Left forelimb (tissue), 1 donor: ENCODE results near the gene PSMA6.
"Not testable (repeated sequence)": the region's sequence is repeated elsewhere in the genome, so short reads cannot be mapped to it uniquely, and the experiment has no call there.

Source experiments
- DNase-seq: peaks from one replicate; pipeline ENCODE4 v3.0.0-alpha.2; 2018; ENCODE audit warnings: low spot score

Gene PSMA6

DNA sequence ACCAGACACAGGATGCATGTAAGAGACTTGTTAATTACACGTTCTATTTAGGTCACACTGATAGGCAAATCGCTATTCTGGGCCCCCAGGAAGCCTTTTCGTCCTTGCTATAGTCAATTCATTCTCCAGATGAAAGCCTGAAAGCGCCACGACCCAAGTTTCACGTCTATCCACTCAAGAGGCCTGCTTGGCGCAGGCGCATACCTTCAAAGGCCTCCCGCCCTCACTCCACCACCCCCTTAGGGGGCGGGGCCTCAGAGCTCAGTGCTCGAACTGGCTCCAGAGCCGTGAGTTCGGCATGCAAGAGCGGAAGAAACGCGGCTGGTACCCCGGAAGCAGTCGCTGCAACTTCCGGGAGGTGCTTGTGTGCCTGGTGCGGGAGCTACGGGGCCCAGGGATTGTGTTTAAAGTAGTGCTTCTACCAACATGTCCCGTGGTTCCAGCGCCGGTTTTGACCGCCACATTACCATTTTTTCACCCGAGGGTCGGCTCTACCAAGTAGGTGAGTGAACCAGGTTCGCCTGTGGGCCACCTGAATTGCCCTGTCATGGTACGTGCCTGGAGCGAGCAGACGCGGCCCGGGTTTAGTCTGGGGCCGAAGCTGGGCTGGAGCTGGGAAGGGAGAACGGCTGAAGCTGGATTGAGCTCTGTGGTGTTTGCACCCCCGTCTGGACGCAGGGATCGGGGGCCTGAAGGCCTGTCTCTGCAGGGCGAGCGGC lies at the start of gene PSMA6:
Gene PSMA6 (plus strand): TSS at position 332 of the 719 bp plus-strand sequence. CDS start 95 bp downstream, at position 427.
- DNase-seq = peak; percentile 98

DNA sequence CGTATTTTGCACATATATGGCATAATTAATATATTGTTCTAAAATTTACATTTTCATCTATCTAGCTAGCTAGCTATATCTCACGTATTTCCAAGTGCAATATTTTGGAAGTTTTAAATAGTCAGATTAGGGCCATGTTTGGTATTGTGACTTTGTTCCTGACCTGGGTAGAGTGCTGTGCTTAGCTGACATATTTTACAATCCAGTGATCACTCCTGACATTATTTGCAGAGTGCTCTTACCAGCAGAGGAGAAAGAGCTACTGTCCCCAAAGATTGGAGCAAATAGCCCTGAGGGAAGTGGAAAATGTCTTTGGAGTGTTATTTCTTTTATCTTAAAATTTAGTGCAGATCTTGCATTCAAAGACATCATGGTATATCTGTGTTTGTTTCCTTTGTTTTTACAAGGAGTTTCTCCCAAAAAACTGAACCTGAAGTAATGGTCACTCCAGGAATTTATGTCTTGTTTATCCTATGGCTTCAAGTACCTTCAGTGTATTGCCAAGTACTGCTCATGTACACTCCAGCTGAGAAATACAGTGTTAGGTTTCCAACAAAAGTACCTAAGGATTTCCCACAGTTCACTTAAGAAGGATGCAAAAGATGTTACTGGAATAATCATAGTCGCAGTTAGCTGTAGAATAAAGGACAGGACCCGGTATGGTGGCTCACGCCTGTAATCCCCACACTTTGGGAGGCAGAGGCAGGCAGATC lies 49.4 kb upstream of the PSMA6 start:
- DNase-seq = no peak

DNA sequence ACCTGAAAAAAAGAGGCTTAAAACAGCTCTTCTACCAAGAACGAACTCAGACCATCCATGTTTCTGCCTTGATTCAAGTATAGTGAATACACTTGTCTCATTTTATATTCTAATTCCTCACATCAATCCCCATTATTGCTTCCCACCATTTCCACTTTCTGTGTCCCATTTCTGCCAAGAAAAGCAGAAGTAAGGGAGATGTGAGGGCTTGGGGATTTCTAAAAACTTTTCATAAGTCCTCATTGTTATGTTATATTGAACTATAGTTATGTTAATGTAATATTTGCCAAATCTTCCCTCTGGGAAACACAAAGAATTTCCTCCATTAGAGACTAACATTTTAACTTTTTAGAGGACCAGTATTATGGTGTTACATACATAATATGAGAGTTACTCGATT lies 48.2 kb upstream of the PSMA6 start:
- no peak for DNase-seq

DNA sequence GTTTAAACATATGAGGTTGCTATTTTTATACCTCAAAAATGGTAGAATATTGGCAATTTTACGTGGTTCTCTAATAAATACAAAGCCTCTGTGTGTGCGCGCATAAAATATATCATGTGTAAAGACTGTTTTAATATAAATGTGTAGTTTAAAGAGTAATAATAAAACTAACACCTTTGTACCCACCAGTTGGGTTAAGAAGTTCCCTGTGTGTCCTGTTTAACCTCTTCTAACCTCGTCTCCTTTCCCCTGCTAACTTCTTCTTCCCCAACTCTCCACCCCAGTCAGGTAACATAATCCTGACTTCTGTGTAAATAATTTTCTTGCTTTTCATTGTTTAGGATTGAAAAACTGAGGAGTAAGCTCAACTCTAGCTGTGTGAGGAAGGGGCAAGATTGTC lies 47.6 kb upstream of the PSMA6 start:
- DNase-seq = no peak

DNA sequence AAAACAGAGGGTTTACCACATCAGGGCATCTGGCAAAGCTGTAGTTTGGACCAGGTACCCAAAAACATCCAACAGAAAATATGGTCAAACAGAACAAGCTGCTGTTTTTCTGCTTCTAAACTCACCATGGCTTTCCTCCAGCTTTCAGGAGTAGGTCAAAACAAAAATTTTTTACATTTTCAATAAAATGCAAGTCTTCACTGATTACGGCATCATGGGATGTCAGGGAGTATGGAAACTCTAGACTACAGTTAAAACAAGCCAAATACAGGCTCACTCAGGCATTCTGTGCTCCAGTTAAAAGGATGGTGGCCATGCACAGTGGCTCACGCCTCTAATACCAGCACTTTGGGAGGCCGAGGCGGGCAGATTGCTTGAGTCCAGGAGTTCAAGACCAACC lies 47.1 kb upstream of the PSMA6 start:
- DNase-seq = no peak

DNA sequence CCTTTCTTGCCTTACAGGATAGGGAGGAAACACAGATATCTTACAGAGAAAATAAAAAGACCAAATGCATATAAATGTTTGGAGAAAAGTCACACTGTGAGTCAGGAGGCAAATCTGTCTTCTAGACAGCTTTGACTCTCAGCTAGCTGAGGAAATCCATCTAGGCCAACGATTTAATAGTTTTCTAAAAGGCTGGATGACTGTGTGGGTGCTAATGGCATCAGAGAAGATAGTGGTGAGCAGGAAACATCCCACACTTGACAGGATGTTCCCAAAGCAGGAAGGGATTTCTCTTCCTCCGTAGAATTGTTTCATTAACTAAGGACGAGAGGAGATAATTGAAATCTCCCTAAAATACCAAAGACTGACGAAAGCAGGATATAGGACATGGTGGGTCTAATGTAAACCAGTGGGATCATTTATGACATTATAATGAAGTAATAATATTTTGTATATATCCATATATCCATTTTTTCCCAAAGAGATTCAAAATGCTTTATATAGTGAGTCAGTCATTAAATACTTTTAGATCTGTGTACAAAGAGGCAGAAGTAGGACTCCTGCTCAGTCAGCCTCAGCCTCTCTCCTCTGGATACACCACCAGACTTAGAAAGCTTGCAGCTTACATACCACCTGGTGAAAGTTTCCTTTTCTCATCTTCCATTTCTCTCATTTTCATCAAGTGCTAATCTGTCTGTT lies 44.3 kb upstream of the PSMA6 start:
- no peak for DNase-seq

DNA sequence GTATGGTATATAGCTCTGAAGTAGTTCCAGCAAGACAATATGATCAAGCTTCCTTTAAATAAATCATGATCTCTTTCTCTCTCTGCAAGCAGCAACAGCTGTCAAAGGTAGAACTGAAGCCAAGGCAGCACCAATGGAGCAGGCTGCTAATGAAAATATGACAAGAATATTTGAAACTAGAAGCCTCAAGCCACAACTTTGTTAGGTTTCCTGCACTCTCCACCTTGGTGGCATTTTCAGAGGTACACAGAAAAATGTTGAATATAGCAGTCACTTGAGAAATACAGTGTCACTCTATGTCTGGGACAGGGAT lies 43.8 kb upstream of the PSMA6 start:
- DNase-seq = no peak

DNA sequence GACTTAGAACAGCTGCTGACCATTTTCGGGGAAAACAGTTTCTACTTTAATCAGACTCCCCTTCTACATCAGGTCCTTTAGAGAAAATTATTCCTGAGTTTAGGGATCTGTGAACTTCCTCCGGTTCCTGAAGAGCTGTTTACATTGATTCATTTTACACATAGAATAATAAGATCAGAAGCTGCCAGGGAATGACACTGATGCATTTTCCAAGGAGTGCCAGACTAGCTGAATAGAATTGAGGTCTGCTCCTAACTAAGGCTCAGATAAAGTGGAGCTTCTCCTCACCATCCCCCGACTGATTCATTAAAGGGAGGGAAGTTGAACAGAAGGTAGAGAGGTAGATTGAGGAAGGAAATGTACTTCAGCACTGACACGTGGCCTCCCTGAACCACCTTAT lies 41.9 kb upstream of the PSMA6 start:
- no peak for DNase-seq

DNA sequence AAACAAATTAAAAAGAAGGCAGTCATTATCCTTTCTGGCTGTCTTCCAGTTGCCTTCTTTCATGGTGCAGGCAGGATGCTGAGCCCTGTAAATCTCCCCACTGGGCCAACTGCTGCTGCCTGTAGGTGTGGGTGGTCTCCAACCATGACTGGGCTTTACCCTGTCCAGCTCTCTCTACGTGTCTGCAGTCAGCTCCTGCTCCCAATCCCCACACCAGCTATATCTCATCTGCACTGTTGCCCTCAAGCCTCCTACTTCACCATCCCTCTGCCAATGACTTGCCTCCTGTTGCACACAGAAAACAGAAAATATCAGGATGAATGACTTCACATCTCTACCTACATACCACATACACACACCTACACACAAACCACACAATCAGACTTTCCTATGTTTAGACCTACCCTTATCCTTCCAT lies 39.7 kb upstream of the PSMA6 start:
- no peak for DNase-seq

DNA sequence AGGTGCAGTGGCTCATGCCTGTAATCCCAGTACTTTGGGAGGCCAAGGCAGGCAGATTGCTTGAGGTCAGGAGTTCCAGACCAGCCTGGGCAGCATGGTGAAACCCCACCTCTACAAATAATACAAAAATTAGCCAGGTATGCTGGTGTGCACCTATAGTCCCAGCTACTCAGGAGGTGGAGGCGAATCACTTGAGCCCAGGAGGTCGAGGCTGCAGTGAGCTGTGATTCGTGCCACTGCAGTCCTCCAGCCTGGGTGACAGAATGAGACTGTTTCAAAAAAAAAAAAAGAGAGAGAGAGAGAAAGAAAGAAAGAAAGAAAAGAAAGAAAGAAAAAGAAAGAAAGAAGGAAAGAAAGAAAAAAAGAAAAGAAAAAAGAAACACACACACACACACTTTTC lies 39.1 kb upstream of the PSMA6 start:
- DNase-seq = not testable (repeated sequence)

DNA sequence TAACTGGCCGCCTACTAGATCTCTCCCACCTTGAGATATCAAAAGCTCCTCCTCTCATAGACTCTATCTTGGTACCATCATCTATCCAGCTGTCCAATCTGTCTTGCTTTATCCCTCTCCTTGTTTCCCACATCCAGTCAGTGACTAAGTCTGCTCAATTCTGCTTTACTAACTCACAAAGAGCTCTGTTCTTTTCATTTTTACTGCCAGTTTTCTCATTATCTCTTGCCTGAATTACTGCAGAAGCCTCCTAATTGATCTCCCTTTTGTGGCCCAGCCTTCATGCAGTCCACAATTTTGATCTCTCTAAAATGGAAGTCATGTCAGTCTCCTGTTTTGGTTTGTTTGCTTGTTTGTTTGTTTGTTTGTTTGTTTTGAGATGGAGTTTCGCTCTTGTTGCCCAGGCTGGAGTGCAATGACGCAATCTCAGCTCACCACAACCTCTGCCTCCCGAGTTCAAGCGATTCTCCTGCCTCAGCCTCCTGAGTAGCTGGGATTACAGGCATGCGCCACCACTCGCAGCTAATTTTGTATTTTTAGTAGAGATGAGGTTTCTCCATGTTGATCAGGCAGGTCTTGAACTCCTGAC lies 38.1 kb upstream of the PSMA6 start:
- not testable (repeated sequence) for DNase-seq

DNA sequence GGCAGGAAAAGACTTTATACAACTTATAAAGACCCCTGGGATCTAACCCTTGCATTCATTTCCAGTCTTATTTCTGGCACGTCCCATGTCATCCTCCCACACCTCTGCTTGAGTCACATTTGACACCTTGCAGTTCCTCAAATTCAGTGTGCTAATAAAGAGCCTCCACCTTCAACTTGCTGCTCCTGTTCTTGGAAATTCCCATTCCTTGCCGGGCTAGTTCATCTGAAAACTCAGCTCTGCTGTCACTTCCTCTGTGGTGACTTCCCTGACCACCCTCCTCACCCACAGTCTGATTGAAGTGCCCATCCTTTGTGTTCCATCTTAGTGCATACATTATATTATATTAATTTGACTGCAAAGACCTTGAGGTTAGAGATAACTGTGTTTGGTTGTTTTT lies 37.4 kb upstream of the PSMA6 start:
- DNase-seq = no peak

DNA sequence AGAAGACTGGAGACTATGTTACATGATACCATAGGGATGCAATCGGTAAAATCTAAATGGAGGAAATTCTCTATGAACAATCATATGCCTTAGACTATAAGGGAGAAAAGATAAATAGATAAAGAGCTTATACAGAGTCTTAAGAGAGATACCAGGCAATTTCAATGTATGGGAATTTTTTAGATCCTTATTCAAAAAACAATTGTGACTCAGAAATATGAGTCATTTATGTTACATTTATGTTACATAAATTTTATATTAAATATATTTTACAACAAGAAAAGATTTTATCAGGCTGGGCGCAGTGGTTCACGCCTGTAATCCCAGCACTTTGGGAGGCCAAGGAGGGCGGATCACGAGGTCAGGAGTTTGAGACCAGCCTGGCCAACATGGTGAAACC lies 36.5 kb upstream of the PSMA6 start:
- no peak for DNase-seq

DNA sequence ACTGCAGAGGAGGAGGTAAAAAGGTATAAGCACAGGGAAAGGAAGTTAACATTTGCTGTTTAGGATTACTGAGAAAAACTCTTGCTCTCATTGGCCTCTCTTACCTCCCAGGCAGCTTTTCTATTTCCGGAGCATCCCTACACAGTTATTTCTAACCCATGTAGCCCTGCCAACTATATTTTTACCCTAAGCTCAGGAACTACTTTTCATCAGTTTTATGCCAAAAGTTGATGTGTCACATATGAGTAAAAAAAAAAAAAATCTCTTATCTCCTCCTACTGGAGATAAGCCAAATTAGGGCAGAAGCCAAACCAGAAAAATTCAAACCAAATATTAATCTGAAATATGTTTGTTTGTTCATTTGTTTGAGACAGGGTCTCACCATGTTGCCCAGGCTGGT lies 34.4 kb upstream of the PSMA6 start:
- DNase-seq = no peak

DNA sequence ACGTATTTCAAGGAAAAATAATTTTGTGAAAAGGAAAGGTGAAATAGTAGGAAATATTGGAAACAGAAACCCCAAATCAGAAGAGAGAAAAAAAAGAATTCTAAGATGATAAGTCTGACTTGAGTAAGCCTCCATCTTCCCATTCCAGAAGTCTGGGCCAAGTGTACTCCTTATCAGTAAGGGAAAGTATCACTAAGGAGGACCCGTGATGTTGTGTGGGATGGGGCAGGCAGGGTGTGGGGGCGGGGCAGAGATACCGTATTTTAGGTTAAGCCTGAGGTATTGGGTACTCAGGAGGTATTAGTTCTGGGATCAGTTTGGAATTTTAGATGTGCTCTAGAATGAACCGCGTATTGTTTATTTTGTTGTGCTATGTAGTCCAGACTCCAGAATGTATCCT lies 33.8 kb upstream of the PSMA6 start:
- DNase-seq = no peak

DNA sequence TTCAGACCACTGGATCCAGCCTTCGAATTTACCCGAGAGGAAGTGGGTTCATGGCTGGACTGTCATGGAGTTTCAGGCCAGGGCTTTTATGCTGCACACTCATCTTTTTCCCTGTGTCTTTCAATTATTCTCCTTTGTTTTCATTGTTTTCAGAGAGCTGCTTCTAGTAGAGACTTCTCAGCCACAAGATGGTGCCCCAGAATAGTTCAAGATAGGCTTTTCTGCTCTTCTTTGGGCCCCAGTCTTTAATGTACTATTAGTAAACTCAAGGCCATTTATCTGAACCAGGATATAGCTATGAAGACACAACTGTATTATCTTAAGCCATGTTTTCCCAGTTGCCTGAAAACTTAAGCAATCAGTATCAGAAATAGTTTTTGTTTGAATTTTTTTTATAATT lies 30.4 kb upstream of the PSMA6 start:
- DNase-seq = no peak

DNA sequence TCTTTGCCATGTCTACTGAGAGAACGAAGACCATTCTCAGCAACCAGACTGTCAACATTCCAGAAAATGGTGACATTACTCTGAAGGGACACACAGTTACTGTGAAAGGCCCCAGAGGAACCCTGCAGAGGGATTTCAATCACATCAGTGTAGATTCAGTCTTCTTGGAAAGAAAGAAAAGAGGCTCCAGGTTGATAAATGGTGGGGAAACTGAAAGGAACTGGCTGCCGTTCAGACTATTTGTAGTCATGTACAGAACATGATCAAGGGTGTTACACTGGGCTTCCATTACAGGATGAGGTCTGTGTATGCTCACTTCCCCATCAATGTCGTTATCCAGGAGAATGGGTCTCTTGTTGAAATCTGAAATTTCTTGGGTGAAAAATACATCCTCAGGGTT lies 29.7 kb upstream of the PSMA6 start:
- DNase-seq = no peak

DNA sequence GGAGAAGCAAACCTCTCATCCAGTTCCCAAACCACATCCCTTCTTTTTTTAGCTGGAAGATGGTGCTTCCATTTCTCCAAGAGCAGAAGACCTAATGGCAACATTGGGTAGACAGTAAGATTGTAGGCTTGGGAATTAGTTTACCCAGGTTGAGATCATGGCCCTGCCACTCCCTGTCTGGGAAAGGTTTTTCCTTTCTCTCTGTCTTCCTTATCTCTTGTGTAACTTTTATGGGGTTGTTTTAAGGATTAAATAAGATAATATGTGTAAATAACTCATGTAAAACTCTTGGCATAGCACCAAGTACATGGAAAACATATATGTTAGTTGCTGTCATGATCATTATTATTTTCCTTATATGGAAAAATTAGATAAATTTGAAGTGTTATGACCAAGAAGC lies 23.2 kb upstream of the PSMA6 start:
- DNase-seq = no peak

DNA sequence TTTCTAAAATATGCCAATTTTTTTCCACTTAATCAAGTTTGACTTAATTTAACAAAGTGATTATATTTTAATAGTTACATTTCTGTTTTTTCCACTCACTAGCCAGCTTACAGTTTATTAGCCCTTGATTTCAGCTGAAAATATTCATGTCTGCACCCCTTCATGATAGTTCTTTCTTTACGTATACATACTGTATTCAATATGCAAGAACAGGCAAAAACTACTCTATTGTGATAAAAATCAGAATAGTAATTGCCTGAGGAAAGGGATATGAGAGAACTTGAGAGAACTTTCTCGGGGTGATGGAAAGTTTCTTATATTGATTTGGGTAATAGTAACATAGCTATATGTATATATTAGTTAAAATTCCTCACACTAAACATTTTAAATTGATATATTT lies 17.4 kb upstream of the PSMA6 start:
- no peak for DNase-seq

DNA sequence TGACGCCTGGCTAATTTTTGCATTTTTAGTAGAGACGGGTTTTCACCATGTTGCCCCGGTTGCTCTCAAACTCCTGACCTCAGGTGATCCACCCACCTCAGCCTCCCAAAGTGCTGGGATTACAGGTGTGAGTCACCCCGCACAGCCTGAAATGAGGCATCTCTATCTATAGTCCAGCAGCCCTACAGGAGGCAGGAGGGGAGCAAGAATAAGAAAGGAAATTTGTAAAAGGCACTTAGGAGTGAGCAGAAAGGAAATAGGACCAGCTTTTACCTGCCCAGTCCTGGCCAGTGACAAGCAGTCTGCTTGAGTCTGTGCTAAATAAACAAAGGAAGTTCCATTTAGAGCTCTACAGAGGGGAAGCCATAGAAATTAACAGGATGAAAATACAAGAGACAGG lies 15.0 kb upstream of the PSMA6 start:
- DNase-seq = no peak

DNA sequence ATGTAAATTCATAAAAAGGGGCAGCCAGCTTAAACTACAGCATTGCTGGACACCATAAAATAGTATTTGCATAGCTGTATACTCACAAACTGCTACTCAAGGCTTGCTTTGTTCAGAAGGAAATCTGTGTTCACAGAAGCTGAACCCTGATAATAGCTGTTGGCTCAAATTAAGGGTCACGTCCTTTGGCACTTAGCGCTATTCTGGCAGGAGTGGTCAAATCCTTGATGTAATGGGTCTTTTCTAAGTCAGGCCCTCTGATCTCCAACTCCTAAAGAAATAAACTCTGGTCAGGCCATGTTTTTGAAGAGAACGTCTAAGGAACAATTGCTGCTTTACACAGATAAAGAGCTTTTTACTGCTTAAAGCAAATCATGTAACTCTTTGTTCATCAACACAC lies 12.8 kb upstream of the PSMA6 start:
- DNase-seq = no peak

DNA sequence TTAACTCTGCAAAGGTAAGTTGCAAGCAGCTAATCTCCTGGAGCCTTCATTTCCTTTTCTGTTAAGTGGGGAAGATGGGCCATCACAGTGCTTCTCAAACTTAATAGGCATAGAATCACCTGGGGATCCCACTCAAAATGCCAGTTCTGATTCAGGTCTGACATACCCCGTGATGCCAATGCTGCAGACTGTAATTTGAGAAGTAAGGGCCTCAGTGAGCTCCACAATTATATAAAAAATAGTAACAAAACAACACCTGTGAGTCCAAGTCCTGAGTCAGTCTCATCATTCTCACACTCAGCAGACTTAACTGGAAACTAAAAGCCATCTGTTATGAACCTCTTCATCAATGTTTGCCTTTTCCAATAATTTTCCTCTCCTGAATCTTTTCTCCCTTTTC lies 10.8 kb upstream of the PSMA6 start:
- DNase-seq = no peak

DNA sequence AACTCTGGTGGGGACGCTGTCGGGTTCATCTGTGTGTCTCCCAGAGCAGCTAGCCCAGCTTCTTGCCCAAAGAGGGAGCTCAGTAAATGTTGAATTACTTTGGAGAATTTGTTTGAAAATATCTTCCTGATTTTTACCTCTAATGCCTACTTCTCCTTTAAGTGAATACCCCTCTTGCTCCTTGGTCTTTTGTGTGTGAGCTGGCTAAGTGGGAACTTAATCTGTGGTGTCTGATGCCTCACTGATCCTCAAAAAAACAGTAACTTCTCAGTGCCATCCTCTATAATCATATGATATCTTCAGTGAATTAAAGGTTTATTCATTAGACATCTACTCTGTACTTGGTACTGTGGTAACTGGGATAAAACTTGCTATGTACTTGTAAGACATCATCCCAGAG lies 7.7 kb upstream of the PSMA6 start:
- no peak for DNase-seq
